GM21529 (cell line): Measurements from ENCODE around the gene GMNN.

Experiments
- ATAC-seq: cut with Tn5 transposase; IDR thresholded peaks from one replicate; pipeline ENCODE4 v1.9.1; 2021; ENCODE audit not compliant: unreplicated experiment

GMNN gene

DNA sequence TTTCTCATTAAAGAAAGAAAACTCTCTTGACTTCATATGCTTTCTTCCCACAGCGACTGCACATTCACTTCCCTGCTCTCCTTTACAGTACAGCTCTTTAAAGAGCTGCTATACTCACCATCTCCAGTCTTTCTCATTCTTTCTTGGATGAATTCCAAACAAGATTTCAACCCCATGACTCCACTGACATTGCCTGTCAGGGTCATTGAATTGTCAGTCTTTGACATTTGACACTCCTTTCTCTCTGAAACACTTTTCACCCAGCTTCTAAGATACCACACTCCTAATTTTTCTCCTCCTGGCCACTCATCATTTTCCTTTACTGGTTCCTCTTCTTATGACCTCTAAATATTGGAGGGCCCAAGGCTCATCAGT is 24.8 kb downstream of the GMNN start:
- no peak for ATAC-seq

DNA sequence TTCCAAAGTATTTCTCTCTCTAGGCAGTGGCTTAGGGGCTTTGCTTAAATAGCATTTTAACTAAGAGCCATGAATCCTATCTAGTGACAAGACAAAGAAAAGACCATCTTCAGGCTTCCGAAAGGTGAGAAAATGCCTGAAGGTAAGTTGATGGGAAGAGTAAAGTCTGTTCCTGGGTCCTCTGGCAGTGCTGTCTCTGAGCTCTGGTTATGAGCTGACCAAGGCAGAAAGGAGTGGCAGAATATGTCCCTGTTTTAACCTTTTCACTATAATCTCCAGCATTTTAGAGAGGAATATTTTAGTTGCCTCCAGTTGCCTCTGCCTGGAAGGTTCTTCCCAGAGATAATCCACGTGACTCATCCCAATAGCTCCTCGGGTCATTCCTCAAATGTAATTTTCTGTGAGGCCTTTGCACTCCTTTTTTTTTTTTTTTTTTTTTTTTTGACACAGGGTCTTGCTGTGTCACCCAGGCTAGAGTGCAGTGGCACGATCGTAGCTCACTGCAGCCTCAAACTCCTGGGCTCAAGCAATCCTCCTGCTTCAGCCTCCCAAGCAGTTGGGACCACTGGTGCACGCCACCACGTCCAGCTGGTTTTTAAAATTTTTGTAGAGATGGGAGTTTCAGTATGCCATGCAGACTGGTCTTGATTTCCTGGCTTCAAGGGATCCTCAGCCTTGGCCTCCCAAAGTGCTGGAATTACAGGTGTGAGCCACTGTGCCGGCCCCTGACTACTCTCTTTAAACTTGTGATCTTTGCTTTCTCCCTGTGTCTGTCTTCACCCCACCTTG is 27.7 kb downstream of the GMNN start:
- no peak for ATAC-seq

DNA sequence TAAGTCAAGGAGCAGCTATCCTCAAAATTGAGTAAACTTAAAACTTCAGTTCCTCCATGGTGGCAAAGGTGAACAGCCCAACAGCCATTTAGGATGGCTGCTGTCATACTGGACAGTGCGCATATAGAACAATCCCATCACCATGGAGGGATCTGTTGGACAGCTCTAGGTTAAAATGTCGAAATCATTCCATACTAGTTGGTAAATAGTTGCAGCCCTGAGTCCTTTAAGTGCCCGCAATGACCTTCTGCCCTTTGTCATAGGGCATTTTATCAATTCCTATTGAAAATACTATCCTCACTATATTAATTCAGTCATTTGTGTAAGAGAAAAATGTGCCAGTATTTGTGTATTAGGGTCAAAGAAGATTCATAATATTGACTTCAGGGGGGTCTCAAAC is 32.8 kb downstream of the GMNN start:
- no peak for ATAC-seq

DNA sequence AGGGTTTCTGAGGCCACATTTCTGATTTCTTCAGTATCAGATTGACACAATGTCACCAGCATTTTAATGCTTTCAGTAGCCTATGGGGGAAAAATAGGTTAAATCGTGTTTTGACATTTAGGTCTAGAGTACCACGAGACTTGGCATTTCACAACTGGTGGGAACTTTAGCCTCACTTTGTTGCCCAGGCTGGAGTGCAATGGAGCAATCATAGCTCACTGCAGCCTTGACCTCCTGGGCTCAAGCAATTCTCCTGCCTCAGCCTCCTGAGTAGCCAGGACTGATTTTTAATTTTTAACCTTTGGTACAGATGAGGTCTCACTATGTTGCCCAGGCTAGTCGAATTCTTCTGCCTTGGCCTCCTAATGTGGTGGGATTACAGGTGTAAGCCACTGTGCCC is 35.0 kb downstream of the GMNN start:
- ATAC-seq, result no peak

DNA sequence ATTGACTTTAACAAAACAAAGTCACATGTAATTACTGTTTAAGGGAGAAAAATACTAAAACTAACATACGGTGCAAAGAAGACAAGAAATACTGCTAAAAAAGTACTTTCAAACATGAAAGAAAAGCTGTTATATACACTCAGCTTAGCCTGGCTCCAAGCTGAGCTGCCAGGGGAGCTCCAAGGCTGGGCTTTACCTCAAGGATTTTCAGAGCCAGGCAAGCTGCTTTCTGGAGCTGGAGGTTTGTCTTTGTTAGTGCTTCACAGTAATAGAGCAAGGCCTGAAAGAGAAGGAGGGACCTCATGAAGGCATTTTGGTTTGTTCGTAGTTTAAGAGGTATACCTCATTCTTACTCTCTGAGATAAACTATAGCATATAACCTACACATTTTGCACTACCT is 43.6 kb downstream of the GMNN start:
- no peak for ATAC-seq

DNA sequence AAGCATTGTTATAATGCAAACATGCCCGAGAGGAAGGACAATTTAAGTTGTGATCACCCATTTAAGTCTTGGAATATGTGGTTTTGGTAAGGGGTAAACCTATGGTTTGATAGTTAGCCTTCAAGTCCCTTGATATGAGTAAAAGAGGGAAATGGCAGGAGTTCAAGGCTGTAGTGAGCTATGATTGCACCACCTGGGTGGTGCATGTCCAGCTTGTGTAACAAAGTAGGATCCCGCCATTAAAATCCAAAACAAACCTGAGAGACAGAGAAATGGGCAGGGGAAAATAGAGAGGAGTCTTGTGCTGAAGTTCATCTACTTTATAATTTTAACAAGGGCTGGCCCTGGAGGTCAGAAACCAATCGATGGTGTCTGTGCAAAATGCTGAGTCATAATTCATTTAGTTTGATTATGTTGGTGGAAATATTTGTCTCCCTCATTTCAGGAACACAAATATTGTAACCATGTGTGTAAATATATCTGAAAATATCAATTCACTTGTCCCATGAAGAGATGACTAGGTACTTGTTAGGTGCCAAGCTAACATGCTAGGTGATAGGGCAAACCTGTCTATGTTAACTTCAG is 47.2 kb downstream of the GMNN start:
- no peak for ATAC-seq

DNA sequence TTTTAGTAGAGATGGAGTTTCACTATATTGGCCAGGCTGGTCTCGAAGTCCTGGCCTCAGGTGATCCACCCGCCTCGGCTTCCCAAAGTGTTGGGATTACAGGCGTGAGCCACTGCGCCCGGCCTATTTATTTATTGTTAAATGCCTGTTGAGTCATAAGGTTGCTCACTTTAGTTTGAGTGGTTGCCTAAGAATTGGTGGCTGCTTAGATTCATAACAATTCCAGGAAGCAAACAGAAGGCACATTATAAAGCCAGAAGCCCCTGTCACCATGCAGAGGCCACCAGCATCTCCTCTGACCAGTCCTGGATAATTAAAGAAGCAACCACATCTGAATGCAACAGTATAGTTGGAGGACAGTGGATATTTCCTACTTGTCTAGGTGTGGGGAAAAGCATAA is 48.0 kb downstream of the GMNN start:
- ATAC-seq, result no peak

DNA sequence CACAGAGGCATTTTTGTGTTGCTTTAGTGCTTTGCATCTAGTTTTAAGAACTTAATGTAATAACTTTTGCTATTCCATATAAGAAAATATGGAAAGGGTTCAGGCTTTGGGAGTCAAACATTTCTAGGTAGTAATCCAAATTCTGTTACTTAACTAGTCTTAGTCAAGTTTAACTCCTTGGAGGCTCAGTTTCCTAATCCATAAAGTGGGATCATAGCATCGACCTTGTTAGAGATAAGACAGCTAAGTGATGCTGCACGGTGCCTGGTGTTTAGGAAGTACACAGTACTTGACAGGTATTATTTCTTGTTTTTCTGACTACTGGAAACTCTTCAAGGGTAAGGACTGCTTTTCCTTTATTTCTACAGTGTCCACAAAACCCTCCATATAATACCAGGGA is 48.4 kb downstream of the GMNN start:
- no peak for ATAC-seq

DNA sequence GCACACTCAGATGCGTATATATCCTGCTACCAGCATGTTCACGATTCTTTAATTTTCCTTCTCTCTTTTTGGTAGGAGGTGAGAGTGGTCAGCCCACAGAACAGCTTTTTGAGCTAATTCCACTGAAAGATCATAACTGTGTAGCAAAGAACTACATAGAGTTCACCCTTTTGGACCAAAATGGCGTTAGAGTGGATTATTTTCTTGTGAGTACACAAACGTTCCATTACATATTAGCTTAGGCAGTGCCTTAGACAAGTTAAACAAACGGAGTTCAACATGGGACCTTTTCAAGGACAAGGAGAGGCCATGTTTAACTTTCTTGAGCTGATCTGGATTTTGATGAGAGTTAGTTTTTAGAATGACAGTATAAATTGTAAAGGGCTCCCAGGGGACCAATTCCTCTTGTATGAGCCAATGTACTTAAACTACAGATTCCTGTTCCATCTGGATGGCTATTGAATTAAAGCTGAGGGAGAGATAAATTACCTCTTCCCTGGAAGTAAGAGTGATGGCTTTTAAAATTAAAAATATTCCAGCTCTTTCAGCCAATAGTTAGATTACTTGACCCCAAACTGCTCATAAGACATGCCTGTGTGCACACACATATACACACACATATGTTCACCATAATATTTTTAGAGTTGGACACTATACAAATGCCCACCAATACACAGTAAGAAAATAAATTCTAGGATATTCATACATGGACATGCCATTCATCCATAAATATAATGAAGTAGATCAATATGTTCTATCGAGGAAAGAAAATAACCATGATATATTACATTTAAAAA is 49.6 kb downstream of the GMNN start:
- ATAC-seq, result no peak

DNA sequence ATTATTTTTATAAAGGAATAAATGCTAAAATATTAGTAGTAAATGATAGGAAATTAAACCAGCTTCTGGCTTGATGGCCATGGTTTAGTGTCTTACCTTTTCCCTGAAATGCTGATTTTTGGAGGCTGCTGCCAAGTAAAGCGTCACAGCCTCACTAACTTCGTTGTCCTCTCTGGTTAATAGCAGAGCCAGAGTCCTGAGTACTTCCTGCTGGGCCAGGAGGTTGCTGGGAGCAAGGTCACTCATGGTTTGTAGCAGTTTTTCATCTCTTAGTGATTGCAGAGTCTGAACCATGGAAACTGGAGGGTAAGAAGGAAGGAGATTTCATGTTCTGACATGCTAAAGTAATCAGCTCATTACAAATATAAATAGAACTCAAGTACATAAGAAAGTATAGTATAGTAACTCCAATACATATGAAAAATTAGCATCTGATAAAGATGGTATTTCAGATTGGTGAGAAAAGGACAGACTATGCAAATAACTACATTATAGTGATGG is 50.4 kb downstream of the GMNN start:
- ATAC-seq, result no peak

DNA sequence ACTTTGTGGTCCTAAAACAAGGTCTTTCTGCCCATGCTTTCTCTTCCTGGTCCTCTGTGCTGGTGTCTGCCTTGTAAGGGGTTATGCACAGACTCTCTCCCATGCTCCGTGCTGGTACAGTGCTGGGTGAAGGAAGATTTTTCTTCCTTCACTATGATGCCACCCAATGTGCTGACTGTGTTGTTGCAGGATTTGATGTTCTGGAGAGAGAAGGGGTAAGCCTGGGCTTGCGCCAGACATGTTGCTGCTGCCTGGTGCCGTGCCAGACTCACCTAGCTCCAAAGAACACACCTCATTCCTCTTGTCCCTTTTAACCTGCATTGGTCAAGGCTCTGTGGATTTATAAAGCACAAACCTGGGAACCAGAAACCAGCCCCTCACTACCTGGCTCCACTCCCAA is 52.4 kb downstream of the GMNN start:
- no peak for ATAC-seq

DNA sequence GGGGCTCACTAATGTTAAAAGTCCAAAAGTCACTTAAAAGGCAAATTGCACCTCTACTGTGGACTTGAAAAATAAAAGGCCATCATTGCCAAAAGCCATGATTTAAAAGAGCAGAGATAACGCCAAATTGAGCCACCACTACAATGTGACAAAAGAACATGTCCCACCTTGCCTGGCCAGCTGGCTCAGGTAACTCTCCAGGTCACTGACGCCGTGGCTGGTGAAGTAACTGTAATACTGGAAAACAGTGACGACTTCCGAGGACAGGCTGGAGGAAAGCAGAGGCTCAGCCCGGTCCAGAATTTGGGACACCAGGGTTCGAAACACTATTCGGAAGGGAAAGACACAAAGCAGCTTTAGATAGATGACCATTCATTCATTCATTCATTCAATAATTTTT is 53.2 kb downstream of the GMNN start:
- ATAC-seq, result no peak

DNA sequence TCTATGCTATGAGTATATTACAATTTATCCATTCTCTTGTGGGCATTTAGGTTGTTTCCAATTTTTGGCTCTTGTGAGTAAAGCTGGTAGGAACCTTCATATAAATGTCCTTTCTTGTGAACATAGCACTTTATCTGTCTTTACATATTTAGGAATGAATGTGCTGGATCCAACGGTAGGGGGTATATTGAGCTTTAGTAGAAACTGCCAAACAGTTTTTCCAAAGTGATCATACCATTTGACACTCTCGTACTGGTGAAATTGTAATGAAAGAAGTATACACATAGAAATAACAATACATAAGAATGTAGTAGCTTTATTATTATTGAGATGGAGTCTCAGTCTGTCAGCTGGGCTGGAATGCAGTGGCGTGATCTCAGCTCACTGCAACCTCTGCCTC is 54.9 kb downstream of the GMNN start:
- ATAC-seq, result no peak

DNA sequence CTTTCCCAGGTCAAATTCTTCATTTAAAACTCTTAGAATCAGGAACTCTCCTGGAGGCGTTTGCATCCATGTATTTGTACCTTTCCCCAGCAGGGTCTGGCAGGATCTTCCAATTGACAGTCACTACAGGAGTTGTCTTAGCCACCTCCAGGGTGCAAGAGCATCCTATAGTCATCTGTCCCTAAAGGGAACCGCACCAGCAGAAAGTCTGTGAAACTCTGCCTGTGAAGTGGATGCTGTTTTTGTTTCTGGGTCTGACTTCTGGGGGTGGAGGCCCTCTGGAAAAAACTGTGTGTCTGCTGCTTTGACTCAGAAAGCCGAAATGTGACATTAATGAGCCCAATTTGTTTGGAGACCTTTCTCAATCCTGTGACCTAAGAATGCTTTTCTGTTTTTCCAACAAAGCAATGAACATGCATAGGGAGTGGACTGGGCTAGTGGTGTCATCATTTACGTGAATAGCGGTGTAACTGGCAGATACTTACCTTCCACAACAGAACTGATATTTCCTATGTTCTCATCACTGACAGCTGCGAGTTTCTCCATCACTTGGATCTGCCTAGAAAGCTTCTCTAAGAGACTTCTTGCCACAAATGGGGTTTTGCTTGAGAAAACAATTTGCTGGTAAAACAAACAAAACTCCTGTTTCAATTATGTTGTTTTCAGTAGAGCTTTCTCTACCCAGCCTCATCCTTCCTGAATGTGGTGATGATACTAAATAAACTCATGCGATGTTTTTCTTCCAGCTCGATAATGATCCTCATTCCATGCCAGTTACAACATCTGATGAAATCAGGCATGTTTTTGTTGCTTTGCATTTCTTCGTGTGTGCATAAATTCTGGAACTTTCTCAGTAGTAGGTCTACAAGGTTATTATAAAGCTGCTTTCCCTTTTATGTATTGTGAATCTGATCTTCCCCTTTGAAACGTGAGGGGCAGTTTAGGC is 57.3 kb downstream of the GMNN start:
- no peak for ATAC-seq

DNA sequence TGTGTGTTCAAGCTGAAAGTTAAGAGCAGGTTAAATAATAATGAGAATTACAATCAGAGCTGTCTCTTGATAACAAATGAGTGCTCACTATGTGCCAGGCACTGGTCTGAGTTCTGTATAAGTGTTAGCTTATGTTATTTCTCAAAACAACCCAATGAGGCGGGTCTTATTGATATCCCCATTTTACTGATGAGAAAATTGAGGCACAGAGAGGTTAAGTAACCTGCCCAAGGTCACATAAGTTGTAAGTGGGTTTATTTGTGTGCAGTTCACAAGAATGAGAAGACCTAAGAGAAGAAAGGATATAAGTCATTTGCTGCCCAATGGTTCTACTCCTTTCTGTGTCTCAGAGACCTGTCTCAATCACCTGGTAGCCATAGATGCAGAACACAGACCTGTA is 58.1 kb downstream of the GMNN start:
- no peak for ATAC-seq

DNA sequence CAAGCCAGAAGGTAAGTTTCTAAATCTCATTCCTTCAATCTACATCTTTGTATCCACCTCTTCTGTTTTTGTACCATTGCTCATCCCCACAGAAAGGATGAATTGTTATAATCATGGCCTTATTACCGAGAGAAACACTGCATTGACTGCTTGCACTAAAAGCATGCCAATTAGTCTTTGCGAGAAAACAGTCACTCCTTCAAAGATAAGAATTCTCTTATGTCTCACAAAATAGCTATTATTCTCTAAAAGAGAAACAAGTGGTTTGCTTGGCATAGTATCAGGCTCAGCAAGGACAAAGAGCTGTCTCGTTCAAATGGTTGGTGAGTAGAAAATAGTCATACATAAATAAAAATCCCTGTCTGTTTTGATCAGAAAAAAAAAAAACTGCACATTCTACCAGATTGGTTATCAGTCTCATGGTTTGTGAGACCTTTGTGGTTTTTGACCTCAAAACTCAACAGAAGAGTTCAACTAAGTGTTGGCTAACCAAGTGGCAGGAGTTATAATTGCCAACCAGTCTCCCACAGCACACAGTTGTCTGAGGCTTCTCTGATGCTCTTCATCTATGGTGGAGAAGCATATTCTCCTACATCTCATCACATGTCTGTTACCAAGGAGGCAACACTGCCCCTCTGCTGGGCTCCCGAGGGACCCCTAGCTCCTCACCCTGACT is 59.1 kb downstream of the GMNN start:
- no peak for ATAC-seq
